ENCODE results near the gene ATP2B3. TPM values are rescaled to one million over a fixed set of nuclear protein-coding genes. Genes with fewer than 3 reads are reported as not detected.
A peak's percentile ranks its signal among the peaks of the same experiment; 100 is the strongest.

ATP2B3 gene
- total and polyA plus RNA-seq, 2 donors (not counting 3 experiments of a cell fraction or from before 2014, with no cell fraction given): 0.01 to 0.07 TPM

- H3K9me3 ChIP-seq (replicated peaks; ENCODE audit: control insufficient read depth, insufficient read depth, low read length): no peaks in the 10 kb centered on the region
- no peak overlapping the region for H3K4me2 ChIP-seq (ENCODE audit: insufficient read depth, low read length)
- H3K79me2 ChIP-seq (ENCODE audit: control insufficient read depth, insufficient read depth, low read length): no peaks in the 10 kb centered on the region
- H3K4me1 ChIP-seq (ENCODE audit: control insufficient read depth, extremely low read depth, insufficient read depth, low read length): no peaks in the 10 kb centered on the region
- H3K27me3 ChIP-seq (ENCODE audit: control insufficient read depth in 2 of 2, insufficient read depth in 2 of 2, low read length in 2 of 2): peaks cover 4 to 6% of the 10 kb centered on the region in 2 experiments
- dilution Hi-C loops (cut with MboI; ENCODE audit: extremely low pct_ligation_motif_present, low sequenced_read_pairs): no loop called here
- no peaks in the 10 kb centered on the region for H3K36me3 ChIP-seq (ENCODE audit: control insufficient read depth in 2 of 2, extremely low read depth in 1 of 2, insufficient read depth in 2 of 2, low read length in 2 of 2)
- no peaks in the 10 kb centered on the region for H3K9me1 ChIP-seq (replicated peaks; ENCODE audit: control insufficient read depth, extremely low read depth, insufficient read depth, low read length)
- FAIRE-seq (peak; percentile 73), DNase-seq (ENCODE audit: low read depth, low spot score) (peak; percentile 65)
- ChIA-PET POLR2A (no interaction called here), CTCF (interaction anchor here (0.6 to 3.1 kb wide), 19 partner anchors 9 to 668 kb away, joined by 3 to 51 read pairs (median 5); partner anchors contain the start of genes CCNQ and DUSP9)
- intact Hi-C loops (cut with micrococcal nuclease): loop anchor here (1.0 to 2.0 kb wide), 2 partner anchors 58 to 99 kb away; no protein-coding TSS in a partner anchor
- no peak overlapping the region for H3K9ac ChIP-seq (replicated peaks; ENCODE audit: extremely low read depth, insufficient read depth, low read length)
- no peak overlapping the region for H3K27ac ChIP-seq (ENCODE audit: insufficient read depth, low read depth, low read length)
- TF ChIP-seq CTCF (IDR thresholded peaks at IDR 0.05; ENCODE audit: extremely low read depth in 1 of 2, insufficient read depth in 1 of 2, low read depth in 1 of 2, low read length in 2 of 2) (peak; percentile 63 to 88), EZH2 (IDR thresholded peaks at IDR 0.05; ENCODE audit: borderline replicate concordance, low read depth, low read length, severe bottlenecking) (no peak), POLR2A (IDR thresholded peaks at IDR 0.05; ENCODE audit: low read depth, low read length) (no peak), MAX (IDR thresholded peaks at IDR 0.05; ENCODE audit: insufficient read depth, insufficient read length) (peak; percentile 31), MYC (IDR thresholded peaks at IDR 0.05; ENCODE audit: low read depth, low read length) (no peak), POLR2AphosphoS5 (IDR thresholded peaks at IDR 0.05; ENCODE audit: insufficient read depth, low read depth, low read length) (no peak)
- H4K20me1 ChIP-seq (replicated peaks; ENCODE audit: control insufficient read depth, extremely low read depth, insufficient read depth, low read length): no peaks in the 10 kb centered on the region
- peak overlapping the region; percentile 56 for H2AFZ ChIP-seq (ENCODE audit: low read depth, low read length)
- peak overlapping the region in 2 of 3 experiments; percentile 11 to 19 for H3K4me3 ChIP-seq (replicated peaks in 1 of 3; ENCODE audit: insufficient read depth in 1 of 3, low read depth in 1 of 3, low read length in 3 of 3)
- BruUV-seq (replicated peaks): no TSS peak
These were observed 92.7 kb downstream of the ATP2B3 start for GRCh38 chrX:153609917-153610835.
